DMS79 (cell line): Measurements from ENCODE around the gene PPP2R3A.

Experiments
- DNase-seq: peaks from one replicate; lab custom pipeline; 2025; lab: John Stamatoyannopoulos, UW

Gene PPP2R3A

DNA sequence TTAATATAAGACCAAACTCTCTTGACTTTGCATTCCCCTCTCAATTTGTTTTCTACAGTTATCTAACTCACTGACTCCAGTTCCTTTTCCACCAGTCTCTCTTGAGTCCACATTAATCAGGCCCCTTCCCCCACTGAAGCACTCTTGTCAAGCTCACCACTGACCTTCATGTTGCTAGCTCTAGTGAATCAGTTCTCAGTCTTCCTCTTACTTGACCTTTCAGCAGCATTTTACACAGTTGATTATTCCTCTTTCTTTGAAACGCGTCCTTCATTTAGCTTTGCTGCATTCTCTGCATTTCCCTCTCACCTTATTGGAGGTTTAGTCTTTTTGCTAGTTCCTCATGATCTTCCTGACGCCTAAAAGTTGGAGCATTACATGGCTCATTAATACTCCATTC lies 8.3 kb downstream of the PPP2R3A start:
- no peak for DNase-seq

DNA sequence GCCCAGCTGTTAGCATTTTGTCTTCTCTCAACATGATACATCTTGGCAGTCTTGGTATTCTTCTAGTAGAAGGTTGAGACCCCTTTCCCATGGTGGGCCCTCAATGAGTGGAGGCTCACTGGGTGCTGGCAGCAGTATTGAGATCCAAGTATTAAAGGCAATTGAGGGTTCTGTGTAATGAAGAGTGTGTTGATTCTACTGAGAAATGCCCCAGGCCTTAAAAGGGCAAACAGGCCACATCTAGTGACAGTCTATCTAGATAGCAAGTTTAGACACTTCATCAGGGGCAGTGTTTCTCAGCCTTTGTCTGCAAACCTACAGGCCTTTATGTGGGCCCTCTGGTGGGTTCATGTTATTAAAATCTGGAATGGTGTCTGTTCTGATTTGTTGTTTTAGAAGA lies 9.5 kb downstream of the PPP2R3A start:
- DNase-seq = no peak

DNA sequence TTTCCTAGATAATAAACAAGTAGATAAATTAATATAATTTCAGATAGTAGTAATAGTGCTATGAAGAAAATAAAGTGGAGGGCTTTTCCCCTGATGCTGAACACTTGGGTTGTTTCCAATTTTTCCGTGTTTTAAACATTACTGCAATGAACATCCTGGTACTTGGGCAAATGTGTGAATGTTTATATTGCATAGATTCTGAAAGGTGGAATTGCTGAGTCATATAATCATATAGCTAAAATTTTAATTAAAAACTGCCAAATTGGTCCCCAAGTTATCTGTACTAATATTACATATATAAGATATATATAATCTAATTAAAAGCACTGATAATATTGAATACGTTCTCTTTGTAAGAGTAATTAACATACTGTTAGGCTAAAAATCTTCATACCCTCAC lies 10.0 kb downstream of the PPP2R3A start:
- no peak for DNase-seq

DNA sequence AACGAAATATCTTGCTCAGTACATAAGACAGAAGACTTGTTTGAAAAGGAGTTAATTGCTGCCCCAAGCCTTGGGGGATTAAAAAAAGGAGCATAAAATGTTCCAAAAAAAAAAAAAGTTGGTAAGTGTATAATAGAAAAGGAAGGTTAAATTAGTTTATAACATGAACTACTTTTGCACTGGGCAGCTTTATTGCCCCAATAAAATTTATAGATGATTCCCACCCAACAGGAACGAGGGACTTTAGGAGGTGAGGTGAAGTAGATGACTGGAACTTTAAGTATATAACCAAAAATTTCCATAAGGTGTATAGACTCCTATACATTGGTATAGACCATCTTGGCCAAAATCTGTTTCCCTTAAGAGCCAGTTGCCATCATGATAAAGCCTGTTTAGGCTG lies 14.8 kb downstream of the PPP2R3A start:
- no peak for DNase-seq

DNA sequence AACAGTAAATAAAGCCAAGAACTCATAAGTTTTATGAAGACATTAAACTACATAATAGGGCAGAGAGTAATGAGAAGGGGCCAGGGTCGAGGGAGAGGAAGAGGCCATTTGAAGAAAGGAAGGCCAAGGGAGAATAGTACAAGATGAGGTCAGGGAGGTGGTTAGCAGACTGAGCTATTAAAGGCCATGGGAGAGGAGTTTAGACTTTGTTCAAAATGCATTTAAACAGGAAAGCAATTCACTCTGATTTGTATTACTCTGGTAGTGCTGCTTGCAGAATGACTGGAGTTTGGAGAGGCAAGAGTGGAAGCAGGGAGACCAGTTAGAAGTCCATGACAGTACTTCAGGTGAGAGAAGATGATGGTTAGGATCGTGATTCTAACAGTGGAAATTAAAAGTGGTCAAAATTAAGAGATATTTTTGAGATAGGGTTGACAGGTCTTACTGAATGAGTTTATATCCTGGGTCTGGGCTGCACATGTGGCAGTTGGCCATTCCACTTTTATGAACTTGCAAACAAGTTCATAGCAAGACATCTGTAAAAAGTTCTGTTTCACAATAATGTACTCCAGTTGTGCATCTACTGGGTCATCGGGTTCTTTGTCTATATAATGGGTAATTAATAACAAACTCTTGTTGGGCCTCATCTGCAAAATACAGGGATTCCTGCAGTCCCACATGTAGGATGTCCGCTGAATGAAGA lies 16.3 kb downstream of the PPP2R3A start:
- DNase-seq = no peak

DNA sequence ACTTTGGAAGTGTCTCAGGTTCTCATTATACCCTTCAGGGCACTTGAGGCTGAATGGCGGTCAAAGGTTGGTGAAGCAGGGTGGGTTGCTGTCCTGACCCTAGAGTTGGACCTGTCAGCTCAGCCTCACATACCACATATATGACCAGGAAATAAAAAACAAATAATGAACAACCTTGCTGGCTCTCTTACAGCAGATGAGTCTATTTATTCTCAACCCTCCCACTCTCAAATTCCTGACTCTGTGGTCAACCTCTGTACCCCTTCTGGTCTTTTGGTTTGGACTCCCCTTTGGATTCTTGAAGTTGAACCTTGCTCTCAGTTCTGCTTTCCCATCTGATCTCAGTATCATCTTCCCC lies 16.9 kb downstream of the PPP2R3A start:
- no peak for DNase-seq

DNA sequence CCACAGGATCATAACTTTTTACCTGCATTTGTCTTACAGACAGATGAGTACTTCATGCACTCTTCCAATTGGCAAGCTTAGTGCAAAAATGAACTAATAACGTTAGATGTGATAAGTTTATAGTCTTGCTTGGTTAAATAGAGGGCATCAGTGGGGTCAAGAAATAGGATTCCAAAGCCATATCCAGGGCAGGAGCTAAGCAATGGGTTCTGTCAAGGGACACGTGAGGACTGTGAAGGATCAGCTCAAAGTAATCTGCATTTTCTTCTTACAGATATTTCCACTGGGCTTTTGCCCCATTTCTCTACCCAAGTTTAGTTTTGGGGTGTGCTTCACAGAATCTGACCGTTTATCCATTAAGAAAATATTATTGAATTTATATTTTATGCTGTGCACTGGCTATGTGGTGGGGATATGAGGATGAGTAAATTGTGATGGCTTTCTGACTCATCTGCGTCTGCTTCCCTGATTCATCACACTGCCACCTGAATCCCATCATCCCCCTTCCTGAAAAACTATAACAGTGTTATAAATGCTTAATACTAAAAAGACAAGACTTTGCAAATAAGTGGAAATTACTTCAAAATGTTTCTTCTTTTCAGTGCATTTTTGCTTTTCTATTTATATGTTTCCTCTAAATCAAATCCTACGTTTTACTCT lies 17.5 kb downstream of the PPP2R3A start:
- DNase-seq = no peak

DNA sequence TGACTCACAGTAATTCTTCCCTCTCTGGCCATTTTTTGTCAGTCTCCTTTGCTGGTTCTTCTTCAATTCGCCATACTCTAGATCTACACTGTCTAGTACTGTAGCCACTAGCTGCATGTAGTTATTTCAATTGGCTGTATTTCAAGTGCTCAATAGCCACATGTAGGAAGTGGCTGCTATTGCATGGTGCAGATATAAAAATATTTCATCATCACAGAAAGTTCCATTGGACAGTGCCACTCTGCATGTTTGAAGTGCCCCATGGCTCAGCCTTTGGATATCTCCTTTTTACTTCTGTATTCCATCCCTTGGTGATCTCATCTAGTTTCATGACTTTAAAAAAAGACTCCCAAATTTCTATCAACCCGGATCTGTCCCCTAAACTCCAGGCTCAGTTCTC lies 22.1 kb downstream of the PPP2R3A start:
- DNase-seq = no peak

DNA sequence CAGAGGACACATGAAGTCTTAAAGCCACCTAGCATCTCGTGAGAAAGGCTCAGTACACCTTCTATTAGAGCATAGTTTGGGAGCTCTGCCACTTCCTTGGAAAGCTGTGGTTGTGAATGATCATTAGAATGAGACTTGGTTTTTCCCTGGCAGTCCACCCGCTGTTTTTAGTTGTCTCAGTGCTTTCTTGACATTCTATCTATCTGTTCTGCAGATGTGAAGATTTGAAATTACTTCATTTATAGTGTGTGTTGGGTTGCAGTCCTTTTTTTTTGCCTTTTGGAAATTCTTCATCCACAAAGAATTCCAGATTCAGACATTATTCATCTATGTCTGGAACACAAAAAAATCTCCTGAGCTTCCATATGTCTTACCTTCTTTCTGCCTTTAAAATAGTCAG lies 23.7 kb downstream of the PPP2R3A start:
- no peak for DNase-seq

DNA sequence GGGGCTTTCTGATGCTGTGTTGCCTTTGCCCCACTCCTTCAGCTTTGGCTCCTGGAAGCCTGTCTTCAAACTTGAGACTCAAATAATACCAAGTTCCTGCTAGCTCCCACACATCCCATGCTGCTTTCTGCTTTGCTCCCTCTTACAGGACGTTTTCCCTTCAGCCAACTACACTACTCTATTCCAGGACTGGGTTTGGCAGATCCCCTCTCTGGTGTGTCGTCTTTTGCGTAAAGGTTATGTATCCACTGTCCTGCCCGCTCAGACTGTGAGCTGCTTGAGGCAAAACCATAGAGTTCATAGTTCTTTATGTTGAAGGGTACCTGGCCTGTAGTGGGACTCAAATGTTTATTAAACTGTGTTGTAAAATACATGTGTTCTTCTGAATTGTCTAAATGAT lies 25.4 kb downstream of the PPP2R3A start:
- DNase-seq = no peak

DNA sequence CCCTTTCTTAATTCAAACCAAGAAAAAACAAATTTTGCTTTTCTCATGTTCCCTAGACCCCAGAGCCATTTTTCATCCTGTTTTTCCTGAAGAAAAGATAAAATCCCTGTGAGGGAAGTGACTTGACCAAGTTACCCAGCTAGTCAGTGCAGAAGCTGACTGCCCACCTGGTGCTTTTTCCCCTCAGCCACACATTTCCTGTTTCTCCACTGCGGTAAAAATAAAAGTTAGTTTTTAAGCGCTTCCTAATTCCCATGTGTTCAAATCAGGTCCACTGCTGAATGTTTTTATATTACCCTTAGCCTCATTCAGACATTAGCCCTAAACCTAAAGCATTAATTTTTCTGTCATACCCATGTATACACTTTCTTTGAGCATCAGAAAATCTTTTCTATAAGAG lies 26.1 kb downstream of the PPP2R3A start:
- DNase-seq = no peak

DNA sequence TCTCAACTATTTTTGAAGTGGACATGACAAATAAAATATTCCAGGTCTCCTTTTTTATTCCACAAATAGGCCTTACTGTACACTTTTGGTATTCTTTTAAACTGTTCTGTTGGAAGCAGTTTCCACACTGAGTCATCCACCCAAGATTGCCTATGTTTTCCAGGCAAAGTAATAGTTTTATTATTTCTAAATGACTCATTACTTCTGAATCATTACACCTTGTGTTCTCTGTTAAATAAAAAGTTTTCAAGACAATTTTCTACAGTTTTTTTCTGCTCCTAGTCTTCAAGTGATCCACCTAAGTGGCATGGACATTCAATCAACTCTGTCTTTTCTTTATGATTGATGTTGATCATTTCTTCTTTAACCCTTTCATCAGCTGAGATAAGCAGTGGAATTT lies 26.5 kb downstream of the PPP2R3A start:
- DNase-seq = no peak

DNA sequence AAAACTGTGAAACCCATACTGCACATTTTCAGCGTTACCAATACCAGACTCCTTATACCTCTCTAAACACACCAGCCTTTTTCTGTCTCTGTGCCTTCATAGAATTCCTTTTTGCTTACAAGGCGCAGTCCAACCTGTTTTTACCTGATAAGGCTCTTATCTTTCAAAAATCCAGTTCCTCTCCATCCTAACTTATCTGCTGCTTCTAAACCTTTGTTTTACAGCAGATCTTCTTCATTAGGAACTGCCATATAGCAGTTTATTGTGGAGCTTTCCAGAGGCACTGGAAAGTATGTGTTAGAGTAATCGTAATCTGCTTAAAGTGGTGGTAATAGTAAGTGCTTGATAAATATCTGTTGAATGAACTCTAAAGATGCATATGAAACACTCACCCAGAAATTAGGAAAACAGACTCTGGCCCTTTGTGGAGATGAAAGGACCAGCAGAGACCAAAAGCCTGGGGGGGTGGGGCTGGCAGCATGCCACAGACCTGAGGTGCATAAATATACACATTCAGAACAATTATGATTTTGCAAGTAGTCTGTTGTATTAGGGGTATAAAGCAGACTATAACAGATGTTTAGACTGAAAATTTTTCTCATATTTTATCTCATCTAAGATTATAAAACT lies 29.3 kb downstream of the PPP2R3A start:
- DNase-seq = no peak

DNA sequence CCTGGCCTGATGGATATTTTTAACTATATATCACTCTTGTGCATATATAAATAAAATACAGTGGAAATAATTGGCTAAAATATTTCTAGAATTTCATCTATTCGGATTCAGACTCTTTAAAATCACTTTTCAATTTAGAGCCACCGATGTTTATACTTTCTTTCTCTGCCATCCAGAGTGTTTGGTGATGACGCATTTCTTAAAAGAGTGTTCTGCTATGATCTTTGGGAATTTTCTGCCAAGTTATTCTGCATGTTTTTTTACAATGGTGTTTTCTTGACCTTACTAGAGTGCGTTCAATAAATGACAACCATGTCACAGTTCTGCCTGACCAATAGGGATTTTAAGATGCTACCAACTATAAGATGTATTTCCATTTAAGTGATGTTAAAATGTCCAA lies 30.2 kb downstream of the PPP2R3A start:
- DNase-seq = no peak

DNA sequence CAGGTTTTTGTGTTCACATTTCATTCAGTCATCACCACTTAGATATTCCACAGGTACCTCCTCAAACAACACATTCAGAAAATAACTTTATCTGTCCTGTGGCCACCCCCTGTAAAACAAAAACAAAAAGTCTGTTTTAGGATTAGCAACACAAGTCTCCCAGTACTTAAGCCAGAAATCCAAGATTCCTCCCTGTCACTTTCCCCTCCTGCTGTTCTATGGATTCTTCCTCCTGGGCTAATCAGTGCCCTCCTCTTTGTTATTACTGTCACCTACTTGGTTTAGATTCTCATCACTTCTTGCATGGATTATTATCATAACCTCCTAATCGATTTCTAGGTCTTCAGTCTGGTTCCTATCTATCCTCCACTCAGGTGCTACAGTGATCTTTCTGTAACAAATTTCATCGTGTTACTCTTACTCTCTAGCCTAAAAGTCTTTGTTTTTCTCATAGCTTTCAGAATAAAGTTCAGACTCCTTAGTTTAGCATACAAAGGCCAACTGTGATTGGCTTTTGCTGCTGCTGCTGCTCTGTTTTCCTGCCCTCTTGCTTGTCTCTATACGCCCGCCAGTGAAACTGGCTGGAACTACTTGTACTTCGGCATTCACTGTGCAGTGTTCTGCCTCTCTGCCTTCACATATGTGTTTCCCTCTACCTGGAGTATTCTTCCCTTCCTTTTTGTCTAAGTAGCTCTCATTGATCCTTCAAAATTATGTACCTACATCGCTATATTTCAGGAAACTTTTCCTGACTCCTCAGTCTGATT lies 32.2 kb downstream of the PPP2R3A start:
- DNase-seq = no peak

DNA sequence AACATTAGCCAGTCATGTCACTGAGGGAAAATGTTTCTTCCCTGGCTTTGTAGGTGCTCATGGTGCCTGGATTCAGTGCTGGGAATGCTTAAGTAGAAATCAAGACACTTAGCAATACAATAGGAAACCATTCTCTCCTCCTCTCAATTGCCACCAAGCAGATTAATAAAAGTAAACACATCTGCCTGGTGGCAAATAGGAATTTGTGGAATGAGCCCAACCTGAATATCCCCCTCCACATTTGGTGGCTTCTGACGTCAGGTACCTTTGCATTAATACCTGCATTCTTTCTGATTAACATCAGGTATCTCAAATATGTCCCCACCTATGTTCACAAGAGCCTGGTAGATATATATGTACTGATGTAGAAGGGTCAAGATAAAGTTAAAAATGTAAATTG lies 42.7 kb downstream of the PPP2R3A start:
- no peak for DNase-seq

DNA sequence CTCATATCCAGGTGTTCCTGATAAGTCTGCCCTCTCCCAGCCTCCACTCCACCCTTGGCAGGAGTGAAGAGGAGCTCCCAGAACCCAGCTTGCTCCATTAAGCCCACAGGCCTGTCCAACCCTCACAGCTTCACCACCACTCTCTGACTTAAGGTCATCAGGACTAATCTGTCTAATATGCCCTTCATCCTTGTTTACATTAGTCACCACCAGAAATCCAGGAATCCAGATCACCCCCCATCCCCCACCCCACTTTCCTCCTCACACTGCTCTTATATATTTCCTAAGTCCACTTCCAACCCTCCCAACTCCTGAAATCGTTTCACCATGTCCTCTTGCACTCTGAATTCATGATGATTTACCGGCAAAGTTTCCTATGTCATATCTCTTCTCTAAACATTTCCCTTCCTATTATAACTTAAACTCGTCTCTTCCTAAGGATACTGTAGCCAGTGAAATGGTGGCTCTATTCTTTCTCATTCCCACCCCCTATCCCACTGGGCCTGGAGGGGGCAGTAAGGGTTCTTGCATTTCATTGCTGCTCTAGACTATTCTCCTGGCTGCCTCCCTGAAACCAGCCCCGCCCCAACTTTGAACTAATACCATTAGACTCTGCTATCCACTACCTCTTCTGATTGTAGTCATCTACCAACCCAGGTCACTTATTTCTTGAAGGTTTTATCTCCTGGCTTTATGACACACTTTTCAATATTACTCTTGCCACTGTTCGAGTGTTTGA lies 43.4 kb downstream of the PPP2R3A start:
- no peak for DNase-seq

DNA sequence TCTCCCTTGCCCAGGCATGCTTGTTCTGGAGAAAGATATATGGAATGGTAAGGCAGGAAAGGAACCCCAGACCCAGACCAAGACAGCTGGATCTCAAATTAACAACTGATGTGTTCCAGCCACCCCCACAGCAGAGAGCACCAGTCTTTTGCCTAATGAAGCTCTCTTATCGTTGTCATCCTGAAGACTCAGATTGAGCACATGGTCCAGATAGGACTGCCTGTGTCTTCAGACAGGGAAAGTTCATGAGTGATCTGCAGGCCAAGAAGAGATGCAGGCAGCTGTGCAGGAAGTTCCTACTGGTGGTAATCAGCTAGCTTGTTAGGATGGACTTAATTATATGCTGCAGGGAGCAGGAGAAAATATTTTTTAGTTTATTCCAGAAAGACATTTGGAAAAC lies 53.3 kb downstream of the PPP2R3A start:
- no peak for DNase-seq

DNA sequence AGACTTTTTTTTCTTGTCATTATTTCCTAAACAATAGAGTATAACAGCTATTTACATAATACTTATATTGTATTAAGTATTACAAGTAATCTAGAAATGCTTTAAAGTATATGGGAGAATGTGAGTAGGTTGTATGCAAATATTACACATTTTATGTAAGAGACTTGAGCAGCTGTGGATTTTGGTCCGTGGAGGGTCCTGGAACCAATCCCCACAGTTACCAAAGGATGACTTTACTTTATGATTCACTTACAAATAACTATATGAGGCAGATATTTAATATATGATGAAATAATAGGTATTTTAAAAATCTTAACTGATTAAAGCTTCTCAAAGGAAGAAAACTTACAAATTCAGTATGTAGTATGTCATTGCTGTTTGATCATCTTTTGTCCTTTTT lies 56.3 kb downstream of the PPP2R3A start:
- no peak for DNase-seq

DNA sequence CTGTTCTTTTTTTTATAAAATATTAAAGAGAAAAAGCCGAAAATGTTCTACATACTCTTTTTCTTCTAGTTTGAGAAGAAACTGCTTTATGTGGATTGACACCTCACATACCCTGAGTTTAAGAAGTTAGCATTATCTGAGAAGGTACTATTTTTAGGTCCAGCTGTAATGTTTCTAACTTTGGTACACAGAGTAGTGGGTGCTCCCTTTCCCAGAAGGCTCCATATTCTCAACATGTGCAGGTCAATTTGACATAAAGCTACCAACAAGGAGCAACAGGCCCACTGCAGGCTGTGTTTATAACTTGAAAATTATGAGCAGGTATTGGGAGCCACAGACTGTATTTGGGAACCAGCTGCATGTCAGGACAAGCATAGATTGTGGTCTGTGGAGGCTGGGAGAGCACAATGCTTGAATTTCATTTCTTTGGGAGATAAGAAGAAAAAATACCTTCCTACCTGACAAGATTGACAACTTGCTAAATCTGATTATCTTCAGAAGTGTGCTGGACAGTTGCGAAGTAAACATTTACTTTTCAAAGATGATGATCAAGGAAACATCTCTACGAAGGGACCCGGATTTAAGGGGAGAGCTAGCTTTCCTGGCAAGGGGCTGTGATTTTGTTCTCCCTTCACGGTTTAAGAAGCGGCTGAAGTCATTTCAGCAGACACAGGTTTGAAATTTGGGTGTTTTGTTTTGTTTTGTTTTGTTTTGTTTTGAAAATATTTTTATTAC lies 57.2 kb downstream of the PPP2R3A start:
- DNase-seq = no peak

DNA sequence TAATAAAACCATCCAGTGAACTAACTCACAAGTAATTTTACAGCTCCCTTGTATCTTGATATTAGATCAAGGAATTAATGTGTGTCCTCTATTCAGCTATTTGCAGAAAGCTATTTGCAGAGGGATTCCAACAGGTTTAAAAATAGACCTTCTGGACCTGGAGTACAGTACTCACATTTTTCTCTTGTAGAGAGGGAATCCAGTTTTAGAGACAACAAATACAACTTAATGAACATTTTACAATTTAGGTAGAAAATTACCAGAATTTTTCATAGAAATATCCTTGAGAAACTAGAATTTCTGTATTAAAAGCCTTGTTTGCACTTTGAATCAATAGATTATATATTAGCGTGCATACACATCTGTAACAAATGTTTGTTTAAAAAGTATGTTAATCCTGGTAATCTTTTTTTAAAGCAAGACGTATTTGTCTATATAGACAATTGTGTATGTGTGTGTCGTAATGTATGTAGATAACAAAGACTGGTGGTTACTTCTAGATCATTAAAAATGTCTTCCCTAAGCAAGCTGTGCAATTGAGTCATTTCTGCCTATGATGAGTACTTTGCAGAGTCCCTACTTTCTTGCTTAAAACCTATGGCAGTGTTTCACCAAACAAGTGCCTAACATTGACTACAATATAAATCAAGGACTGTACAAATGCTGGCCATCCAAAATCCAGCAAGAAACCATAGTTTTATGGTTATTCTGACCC lies 57.9 kb downstream of the PPP2R3A start:
- no peak for DNase-seq
